Lower leg skin (tissue), 3 donors: ENCODE measurements around the gene ZNF778.

Source experiments
- CTCF ChIP-seq, 3 donors: fragments of 450-650 bp; IDR thresholded peaks; one replicate each; pipeline ENCODE4 v1.5.1; 2016; ENCODE audit warnings: antibody characterized with exemption in 3 of 3, mild to moderate bottlenecking in 3 of 3, moderate library complexity in 2 of 3
- POLR2A ChIP-seq, 2 donors: fragments of 450-650 bp; IDR thresholded peaks; one replicate each; pipeline ENCODE4 v1.6.1; 2016 to 2017; ENCODE audit warnings: antibody characterized with exemption in 2 of 2, mild to moderate bottlenecking in 1 of 2, moderate library complexity in 1 of 2

GRCh38 chr16:89179148-89179484 lies 38.4 kb upstream of the ZNF778 start:
- TF ChIP-seq CTCF (IDR thresholded peaks at IDR 0.05) (no peak), POLR2A (IDR thresholded peaks at IDR 0.05) (no peak)
